Hepatocyte (in vitro differentiated cells): ENCODE results near the gene APPBP2. TPM values are rescaled to one million over a fixed set of nuclear protein-coding genes. Genes with fewer than 3 reads are reported as not detected.

ENCODE experiments used
- DNase-seq: peaks from one replicate; pipeline ENCODE4 v3.0.0-alpha.2; 2016; ENCODE audit warnings: low spot score
- H2AFZ ChIP-seq: fragments of 200-600 bp; sonication (generic); 2 replicates; pipeline ENCODE4 v1.6.0; 2016; ENCODE audit warnings: antibody characterized with exemption, mild to moderate bottlenecking
- H3K27ac ChIP-seq: fragments of 200-600 bp; sonication (generic); 2 replicates; pipeline ENCODE4 v1.5.1; 2016; ENCODE audit warnings: mild to moderate bottlenecking
- H3K27me3 ChIP-seq: fragments of 200-600 bp; sonication (generic); 2 replicates; pipeline ENCODE4 v1.6.1; 2016
- H3K36me3 ChIP-seq: fragments of 200-600 bp; sonication (generic); replicated peaks from 2 replicates; pipeline ENCODE4 v1.5.1; 2016; ENCODE audit warnings: low read depth; ENCODE audit not compliant: insufficient read depth
- H3K4me1 ChIP-seq: fragments of 200-600 bp; sonication (generic); 2 replicates; pipeline ENCODE4 v1.5.1; 2016; ENCODE audit warnings: mild to moderate bottlenecking, moderate library complexity; ENCODE audit not compliant: insufficient read depth
- H3K4me2 ChIP-seq: fragments of 200-600 bp; sonication (generic); 2 replicates; pipeline ENCODE4 v1.6.0; 2016
- H3K4me3 ChIP-seq: fragments of 200-600 bp; sonication (generic); 2 replicates; pipeline ENCODE4 v1.5.1; 2016; ENCODE audit warnings: mild to moderate bottlenecking
- H3K79me2 ChIP-seq: fragments of 200-600 bp; sonication (generic); 2 replicates; pipeline ENCODE4 v1.6.0; 2017; ENCODE audit warnings: mild to moderate bottlenecking
- H3K9me2 ChIP-seq: fragments of 200-600 bp; sonication (generic); replicated peaks from 2 replicates; pipeline ENCODE4 v1.6.0; 2017; ENCODE audit warnings: mild to moderate bottlenecking; ENCODE audit not compliant: insufficient read depth
- H3K9me3 ChIP-seq: fragments of 200-600 bp; sonication (generic); 2 replicates; pipeline ENCODE4 v1.5.1; 2016; ENCODE audit warnings: low read depth, mild to moderate bottlenecking
- H4K20me1 ChIP-seq: fragments of 200-600 bp; sonication (generic); 2 replicates; pipeline ENCODE4 v1.6.0; 2016; ENCODE audit warnings: mild to moderate bottlenecking; ENCODE audit not compliant: insufficient read depth, poor library complexity, severe bottlenecking
- EZH2 ChIP-seq: fragments of 200-600 bp; sonication (generic); IDR thresholded peaks from 2 replicates; pipeline ENCODE4 v1.6.1; 2016; ENCODE audit warnings: antibody characterized with exemption, mild to moderate bottlenecking, borderline replicate concordance
- EZH2phosphoT487 ChIP-seq: fragments of 200-600 bp; sonication (generic); IDR thresholded peaks from one replicate; pipeline ENCODE4 v1.6.1; 2018; ENCODE audit warnings: antibody characterized with exemption, mild to moderate bottlenecking, low read depth, moderate library complexity; ENCODE audit not compliant: unreplicated experiment, severe bottlenecking
- WGBS: methylation state at CpG from one replicate; pipeline ENCODE4 v1.1.6; 2016; ENCODE audit warnings: low lambda C conversion rate; ENCODE audit errors: missing lambda C conversion rate; 5-methylcytosine and 5-hydroxymethylcytosine counted together
- polyA plus RNA-seq: library from polyadenylated mRNA; unstranded; fragments of >200 nt; fragmentation: Nextera tagmentation; extraction: Ambion mirVana; gene quantifications from 2 replicates; pipeline ENCODE4 v1.2.1, GENCODE V29; 2016
- total RNA-seq: library from RNA; depleted of rRNA; stranded (reverse); fragments of >200 nt; gene quantifications from 2 replicates; pipeline ENCODE4 v1.2.3, GENCODE V29; 2014
- TF ChIP-seq, protein P1 (sequence below): fragments of 200-600 bp; sonication (generic); IDR thresholded peaks from 2 replicates; pipeline ENCODE4 v1.5.1; 2016; ENCODE audit warnings: antibody characterized with exemption, mild to moderate bottlenecking; ENCODE audit not compliant: poor library complexity

Gene APPBP2
- total and polyA plus RNA-seq, 2 experiments from 2014 or later = 37.2 to 42.0 TPM

DNA sequence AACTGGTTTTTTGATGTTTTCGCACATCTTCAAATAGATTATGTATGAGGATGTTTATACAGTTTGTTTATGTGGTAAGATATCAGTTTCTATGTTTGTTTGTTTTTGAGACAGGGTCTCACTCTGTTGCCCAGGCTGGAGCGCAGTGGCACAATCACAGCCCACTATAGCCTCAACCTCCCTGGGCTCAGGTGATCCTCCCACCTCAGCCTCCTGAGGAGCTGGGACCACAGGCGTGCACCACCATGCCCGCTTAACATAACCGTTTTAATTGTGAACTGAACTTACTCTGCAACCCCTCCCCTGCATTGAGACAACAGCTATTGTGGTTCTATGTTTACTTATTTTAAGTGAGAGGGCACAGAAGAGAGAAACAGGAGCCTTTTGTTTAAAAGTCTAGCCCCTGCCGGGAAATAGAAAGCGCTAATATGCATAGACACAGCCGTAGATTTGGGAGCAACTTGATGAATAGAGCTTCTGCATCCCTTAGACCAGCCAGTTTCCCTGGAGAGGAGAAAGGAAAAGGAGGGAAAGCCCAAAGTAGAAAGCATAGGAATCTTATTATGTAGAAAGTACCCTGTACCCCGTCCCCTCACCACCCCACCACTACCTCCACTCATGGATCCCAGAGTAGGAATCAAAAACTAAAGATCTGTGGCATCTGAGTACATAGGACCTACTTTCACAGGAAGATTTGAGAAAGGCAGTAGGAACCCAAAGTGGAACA lies 19.6 kb upstream of the APPBP2 start:
- H3K27ac ChIP-seq = no peak overlapping the region

DNA sequence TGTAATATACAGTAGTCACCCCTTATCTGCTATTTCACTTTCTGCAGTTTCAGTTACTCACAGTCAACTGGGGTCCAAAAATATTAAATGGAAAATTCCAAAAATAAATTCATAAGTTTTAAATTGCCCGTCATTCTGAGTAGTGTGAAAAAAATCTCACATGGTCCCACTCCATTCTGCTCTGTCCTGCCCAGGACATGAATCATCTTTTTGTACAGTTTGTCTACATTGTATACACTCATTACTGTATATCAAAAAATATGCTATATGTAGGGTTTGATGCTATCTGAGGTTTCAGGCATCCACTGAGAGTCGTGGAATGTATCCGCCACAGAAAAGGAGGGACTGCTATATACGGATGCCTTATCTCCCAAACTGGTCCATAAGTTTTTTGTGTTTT lies 16.0 kb upstream of the APPBP2 start:
- Histone ChIP-seq H3K9me3 (no peaks in the 10 kb centered on the region), H3K36me3 (no peaks in the 10 kb centered on the region), H3K27me3 (no peaks in the 10 kb centered on the region), H3K4me2 (no peak overlapping the region), H3K4me1 (no peaks in the 10 kb centered on the region), H3K9me2 (no peaks in the 10 kb centered on the region), H3K27ac (no peak overlapping the region), H3K4me3 (no peak overlapping the region), H4K20me1 (no peaks in the 10 kb centered on the region), H2AFZ (no peak overlapping the region), H3K79me2 (no peaks in the 10 kb centered on the region)
- 90% methylated on average over 4 of the region's 4 CpGs for WGBS
- no peak for DNase-seq
- no peak for TF ChIP-seq EZH2phosphoT487
- no peak for TF ChIP-seq EZH2
- TF ChIP-seq, protein P1, sequence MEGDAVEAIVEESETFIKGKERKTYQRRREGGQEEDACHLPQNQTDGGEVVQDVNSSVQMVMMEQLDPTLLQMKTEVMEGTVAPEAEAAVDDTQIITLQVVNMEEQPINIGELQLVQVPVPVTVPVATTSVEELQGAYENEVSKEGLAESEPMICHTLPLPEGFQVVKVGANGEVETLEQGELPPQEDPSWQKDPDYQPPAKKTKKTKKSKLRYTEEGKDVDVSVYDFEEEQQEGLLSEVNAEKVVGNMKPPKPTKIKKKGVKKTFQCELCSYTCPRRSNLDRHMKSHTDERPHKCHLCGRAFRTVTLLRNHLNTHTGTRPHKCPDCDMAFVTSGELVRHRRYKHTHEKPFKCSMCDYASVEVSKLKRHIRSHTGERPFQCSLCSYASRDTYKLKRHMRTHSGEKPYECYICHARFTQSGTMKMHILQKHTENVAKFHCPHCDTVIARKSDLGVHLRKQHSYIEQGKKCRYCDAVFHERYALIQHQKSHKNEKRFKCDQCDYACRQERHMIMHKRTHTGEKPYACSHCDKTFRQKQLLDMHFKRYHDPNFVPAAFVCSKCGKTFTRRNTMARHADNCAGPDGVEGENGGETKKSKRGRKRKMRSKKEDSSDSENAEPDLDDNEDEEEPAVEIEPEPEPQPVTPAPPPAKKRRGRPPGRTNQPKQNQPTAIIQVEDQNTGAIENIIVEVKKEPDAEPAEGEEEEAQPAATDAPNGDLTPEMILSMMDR = no peak

More for the DNA sequence above, 19.6 kb upstream of the APPBP2 start:
- Histone ChIP-seq H3K27me3 (no peaks in the 10 kb centered on the region), H3K9me3 (no peaks in the 10 kb centered on the region), H2AFZ (no peak overlapping the region), H4K20me1 (no peaks in the 10 kb centered on the region), H3K4me1 (no peaks in the 10 kb centered on the region), H3K9me2 (no peaks in the 10 kb centered on the region), H3K79me2 (no peaks in the 10 kb centered on the region), H3K4me3 (no peak overlapping the region), H3K4me2 (no peak overlapping the region), H3K36me3 (no peaks in the 10 kb centered on the region)
- 90% methylated on average over 9 of the region's 9 CpGs for WGBS
- TF ChIP-seq EZH2phosphoT487 (no peak), EZH2 (no peak)
- TF ChIP-seq, protein P1 = no peak
- DNase-seq = no peak

DNA sequence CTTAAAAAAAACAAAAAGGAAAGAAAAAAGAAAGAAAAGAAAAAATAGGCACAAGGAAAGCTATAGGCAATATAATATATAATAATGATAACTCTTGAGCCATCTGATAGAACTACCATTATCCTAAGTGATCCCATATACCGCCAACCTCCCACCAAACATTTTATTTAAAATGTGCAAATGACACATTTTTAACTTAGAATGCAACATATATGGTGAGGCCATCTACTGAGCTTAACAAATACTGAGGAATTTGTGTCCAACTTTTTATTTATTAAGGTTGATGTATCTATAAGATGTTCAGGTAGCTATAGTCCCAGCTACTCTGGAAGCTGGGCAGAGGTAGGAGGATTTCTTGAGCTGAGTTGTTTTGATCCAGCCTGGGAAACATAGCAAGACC lies 14.4 kb upstream of the APPBP2 start:
- Histone ChIP-seq H3K9me2 (no peaks in the 10 kb centered on the region), H3K4me2 (no peak overlapping the region), H3K27me3 (no peaks in the 10 kb centered on the region), H3K27ac (no peak overlapping the region), H3K79me2 (no peaks in the 10 kb centered on the region), H3K4me3 (no peak overlapping the region), H3K9me3 (no peaks in the 10 kb centered on the region), H4K20me1 (no peaks in the 10 kb centered on the region), H2AFZ (no peak overlapping the region), H3K4me1 (no peaks in the 10 kb centered on the region), H3K36me3 (no peaks in the 10 kb centered on the region)
- TF ChIP-seq EZH2phosphoT487 (no peak), EZH2 (no peak)
- TF ChIP-seq, protein P1 = no peak
- 97% methylated on average over 1 of the region's 1 CpG for WGBS
- no peak for DNase-seq
